ENCODE results near the gene CAMKK2.

- TF ChIP-seq CTCF (IDR thresholded peaks at IDR 0.05 in 8 of 11, conservative IDR thresholded peaks at IDR 0.05 in 3 of 11) (no peak), POLR2A (IDR thresholded peaks at IDR 0.05) (no peak)
Measured at GRCh38 chr12:121283388-121283787, 13.1 kb downstream of the CAMKK2 start.
